Tibial nerve (tissue), 4 donors: ENCODE data around the gene KIAA1210.

Experiments used
- CTCF ChIP-seq, 5 experiments: fragments of 200-600 bp in 3 of 5; fragments of 450-650 bp in 2 of 5; sonication (generic) in 3 of 5; IDR thresholded peaks; one replicate each; pipeline ENCODE4 v1.5.1; 2016 to 2019; ENCODE audit warnings: antibody characterized with exemption in 5 of 5, mild to moderate bottlenecking in 3 of 5, moderate library complexity in 2 of 5
- EP300 ChIP-seq, 2 donors: sonication (generic); formaldehyde crosslinking; IDR thresholded peaks; one replicate each; pipeline ENCODE4 v1.6.1; 2017; ENCODE audit warnings: antibody characterized with exemption in 2 of 2, mild to moderate bottlenecking in 1 of 2

DNA sequence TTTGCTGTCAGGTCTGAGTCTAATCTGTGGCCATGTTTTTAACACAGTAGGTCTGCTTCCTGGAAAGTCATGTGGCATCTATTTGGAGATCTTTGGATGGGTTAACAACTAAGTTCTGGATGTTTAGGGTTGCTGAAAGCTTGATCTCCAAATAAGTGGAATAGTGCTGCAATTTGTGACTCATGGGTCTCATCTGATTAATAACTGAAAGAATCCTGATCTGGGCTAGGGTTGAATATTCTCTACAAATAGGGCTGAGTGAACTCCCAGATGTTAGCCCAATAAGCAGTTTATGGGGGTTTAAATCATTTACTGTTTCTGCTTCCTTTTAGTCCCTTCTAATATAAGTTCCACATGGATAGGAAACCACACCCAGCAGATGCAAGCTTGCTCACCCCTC is 31.7 kb downstream of the KIAA1210 start:
- TF ChIP-seq CTCF (IDR thresholded peaks at IDR 0.05) (no peak), EP300 (IDR thresholded peaks at IDR 0.05) (no peak)
